ENCODE data around the gene GIMAP5.
A peak's percentile ranks its signal among the peaks of the same experiment; 100 is the strongest.

The GIMAP5 gene

GRCh38 chr7:150778014-150778737 lies 41.0 kb downstream of the GIMAP5 start:
- no peak for DNase-seq

- peak; percentile 41 to 65 for DNase-seq
These were observed 41.6 kb downstream of the GIMAP5 start for GRCh38 chr7:150778738-150779301.

- DNase-seq = no peak
These were observed 43.1 kb downstream of the GIMAP5 start for GRCh38 chr7:150780292-150780691.

- DNase-seq = no peak
These were observed 43.9 kb downstream of the GIMAP5 start for GRCh38 chr7:150781103-150781502.

GRCh38 chr7:150781961-150782360 lies 44.7 kb downstream of the GIMAP5 start:
- no peak for DNase-seq

GRCh38 chr7:150784120-150784736 lies 47.0 kb downstream of the GIMAP5 start:
- no peak for DNase-seq

GRCh38 chr7:150784954-150785353 lies 47.7 kb downstream of the GIMAP5 start:
- DNase-seq = no peak

GRCh38 chr7:150787321-150788281 lies 50.4 kb downstream of the GIMAP5 start:
- DNase-seq = peak in 1 of 2 experiments; percentile 14

GRCh38 chr7:150788474-150789269 lies 51.5 kb downstream of the GIMAP5 start:
- DNase-seq = no peak

- no peak for DNase-seq
These were observed 53.3 kb downstream of the GIMAP5 start for GRCh38 chr7:150790416-150791075.

GRCh38 chr7:150791304-150791703 lies 54.1 kb downstream of the GIMAP5 start:
- no peak for DNase-seq

GRCh38 chr7:150791746-150792452 lies 54.7 kb downstream of the GIMAP5 start:
- no peak for DNase-seq
